Measurements from ENCODE around the gene DNM3.
"Not testable (repeated sequence)": the region's sequence is repeated elsewhere in the genome, so short reads cannot be mapped to it uniquely, and the experiment has no call there.

The DNM3 gene

DNA sequence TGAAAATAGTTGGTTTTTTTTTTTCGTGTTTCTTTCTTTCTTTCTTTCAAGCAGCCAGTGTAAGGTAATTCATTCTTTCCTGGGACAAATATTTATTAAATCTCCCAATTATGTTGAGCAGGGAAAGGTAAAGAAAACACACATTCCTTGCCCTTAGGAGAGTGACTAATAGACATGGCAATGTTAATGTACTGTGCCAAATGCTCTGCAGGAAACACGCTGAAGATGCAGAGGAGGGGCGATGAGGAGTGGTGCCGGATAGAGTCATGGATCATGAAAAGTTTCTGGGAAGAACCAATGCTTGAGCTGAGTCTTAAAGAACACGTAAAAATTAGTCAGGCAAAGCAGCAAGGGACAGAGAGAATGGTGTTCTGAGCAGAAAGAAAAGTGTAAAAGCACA lies 199.2 kb downstream of the DNM3 start:
- Histone ChIP-seq H3K27ac (no peak overlapping the region), H3K27me3 (replicated peaks) (no peaks in the 10 kb centered on the region), H3K4me3 (ENCODE audit: low read depth, low read length) (no peak overlapping the region), H3K36me3 (replicated peaks) (no peaks in the 10 kb centered on the region)
- in situ Hi-C loops (cut with HindIII; ENCODE audit: low pct_ligation_motif_present, low sequenced_read_pairs), result no loop called here
- peak; percentile 22 for DNase-seq
- TF ChIP-seq, protein P1, sequence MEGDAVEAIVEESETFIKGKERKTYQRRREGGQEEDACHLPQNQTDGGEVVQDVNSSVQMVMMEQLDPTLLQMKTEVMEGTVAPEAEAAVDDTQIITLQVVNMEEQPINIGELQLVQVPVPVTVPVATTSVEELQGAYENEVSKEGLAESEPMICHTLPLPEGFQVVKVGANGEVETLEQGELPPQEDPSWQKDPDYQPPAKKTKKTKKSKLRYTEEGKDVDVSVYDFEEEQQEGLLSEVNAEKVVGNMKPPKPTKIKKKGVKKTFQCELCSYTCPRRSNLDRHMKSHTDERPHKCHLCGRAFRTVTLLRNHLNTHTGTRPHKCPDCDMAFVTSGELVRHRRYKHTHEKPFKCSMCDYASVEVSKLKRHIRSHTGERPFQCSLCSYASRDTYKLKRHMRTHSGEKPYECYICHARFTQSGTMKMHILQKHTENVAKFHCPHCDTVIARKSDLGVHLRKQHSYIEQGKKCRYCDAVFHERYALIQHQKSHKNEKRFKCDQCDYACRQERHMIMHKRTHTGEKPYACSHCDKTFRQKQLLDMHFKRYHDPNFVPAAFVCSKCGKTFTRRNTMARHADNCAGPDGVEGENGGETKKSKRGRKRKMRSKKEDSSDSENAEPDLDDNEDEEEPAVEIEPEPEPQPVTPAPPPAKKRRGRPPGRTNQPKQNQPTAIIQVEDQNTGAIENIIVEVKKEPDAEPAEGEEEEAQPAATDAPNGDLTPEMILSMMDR (IDR thresholded peaks at IDR 0.05; ENCODE audit: low read depth, low read length, missing control alignments), result no peak

DNA sequence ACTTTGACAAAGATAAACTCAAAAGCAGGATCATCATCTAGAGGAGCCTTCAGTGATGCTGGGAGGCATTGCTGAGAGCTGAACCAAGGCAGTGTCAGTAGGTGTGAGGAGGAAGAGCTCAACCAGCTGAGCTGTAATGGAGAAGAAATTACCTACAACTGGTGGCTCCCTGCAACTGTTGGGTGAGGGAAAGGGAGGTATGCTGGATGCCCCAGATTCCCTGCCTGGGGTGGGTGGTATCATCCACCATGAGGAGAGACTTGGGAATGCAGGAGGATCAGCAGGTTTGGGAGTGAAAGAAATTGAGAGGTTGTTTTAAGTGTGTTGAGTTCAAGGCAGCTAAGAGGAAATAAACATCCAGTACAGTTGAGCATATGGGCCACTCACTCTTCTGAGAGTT lies 199.8 kb downstream of the DNM3 start:
- Histone ChIP-seq H3K27ac (no peak overlapping the region), H3K36me3 (replicated peaks) (no peaks in the 10 kb centered on the region), H3K4me3 (ENCODE audit: low read depth, low read length) (no peak overlapping the region), H3K27me3 (replicated peaks) (no peaks in the 10 kb centered on the region)
- no peak for DNase-seq
- in situ Hi-C loops (cut with HindIII; ENCODE audit: low pct_ligation_motif_present, low sequenced_read_pairs), result no loop called here
- TF ChIP-seq, protein P1 (IDR thresholded peaks at IDR 0.05; ENCODE audit: low read depth, low read length, missing control alignments), result no peak

DNA sequence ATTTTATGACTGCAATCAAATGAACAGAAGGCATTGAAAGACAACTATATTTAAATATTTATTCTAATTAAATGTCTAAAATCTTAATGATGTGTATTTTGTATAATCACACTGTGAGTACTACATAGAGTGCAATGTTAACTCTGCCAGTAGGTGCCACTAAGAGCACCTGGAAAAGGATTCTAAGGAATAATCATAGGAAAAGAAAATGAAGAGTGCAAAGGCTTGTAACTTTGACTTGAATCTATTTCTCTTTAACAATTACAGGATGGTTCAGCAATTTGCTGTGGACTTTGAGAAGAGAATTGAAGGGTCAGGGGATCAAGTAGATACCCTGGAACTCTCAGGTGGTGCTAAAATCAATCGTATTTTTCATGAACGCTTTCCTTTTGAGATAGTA lies 200.4 kb downstream of the DNM3 start:
- Histone ChIP-seq H3K36me3 (replicated peaks) (no peaks in the 10 kb centered on the region), H3K4me3 (ENCODE audit: low read depth, low read length) (no peak overlapping the region), H3K27ac (no peak overlapping the region), H3K27me3 (replicated peaks) (no peaks in the 10 kb centered on the region)
- TF ChIP-seq, protein P1 (IDR thresholded peaks at IDR 0.05; ENCODE audit: low read depth, low read length, missing control alignments), result peak; percentile 40
- in situ Hi-C loops (cut with HindIII; ENCODE audit: low pct_ligation_motif_present, low sequenced_read_pairs), result no loop called here
- DNase-seq, result no peak

DNA sequence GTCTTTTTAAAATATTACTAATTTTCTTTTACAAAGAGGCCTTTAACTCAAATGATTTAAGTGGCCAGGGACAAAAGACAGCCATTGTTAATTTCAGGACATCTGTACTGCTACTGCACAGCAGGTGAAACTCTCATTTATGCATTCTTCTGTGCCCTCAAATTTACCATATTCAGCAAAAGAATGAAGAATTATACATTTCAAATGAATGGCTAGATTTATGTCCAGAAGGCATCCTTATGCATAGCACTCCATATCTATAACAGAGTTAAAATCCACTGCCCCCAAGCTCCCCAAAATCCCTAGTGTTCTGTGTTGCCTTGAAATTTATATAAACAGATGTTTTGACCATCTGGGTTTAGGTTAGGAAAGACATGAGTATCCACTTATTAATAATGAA lies 202.6 kb downstream of the DNM3 start:
- TF ChIP-seq, protein P1 (IDR thresholded peaks at IDR 0.05; ENCODE audit: low read depth, low read length, missing control alignments), result no peak
- no peak overlapping the region for H3K4me3 ChIP-seq (ENCODE audit: low read depth, low read length)
- DNase-seq, result no peak
- no peaks in the 10 kb centered on the region for H3K36me3 ChIP-seq (replicated peaks)
- H3K27me3 ChIP-seq (replicated peaks), result no peaks in the 10 kb centered on the region
- in situ Hi-C loops (cut with HindIII; ENCODE audit: low pct_ligation_motif_present, low sequenced_read_pairs), result no loop called here
- H3K27ac ChIP-seq, result no peak overlapping the region

DNA sequence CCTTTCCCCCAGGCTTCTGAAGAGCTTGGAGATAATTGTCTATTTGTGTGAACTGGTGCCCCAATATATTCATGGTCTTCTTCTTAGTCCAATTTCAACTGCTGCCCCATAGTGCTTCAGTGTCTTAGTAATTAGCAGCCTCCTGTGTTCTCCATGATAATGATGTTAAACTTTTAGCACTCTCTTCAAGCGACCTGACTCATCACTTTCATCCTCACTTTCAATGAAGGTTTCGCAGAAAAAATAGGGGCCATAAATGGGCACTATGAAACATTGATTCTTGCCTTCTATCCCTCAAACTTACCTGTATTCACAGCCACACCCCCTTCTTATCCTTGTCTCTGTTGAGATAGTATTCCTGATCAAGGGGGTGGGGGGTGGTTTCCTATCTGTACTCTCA lies 210.6 kb downstream of the DNM3 start:
- DNase-seq, result no peak
- H3K36me3 ChIP-seq (replicated peaks), result no peaks in the 10 kb centered on the region
- H3K4me3 ChIP-seq (ENCODE audit: low read depth, low read length), result no peak overlapping the region
- H3K27me3 ChIP-seq (replicated peaks), result no peaks in the 10 kb centered on the region
- in situ Hi-C loops (cut with HindIII; ENCODE audit: low pct_ligation_motif_present, low sequenced_read_pairs), result no loop called here
- TF ChIP-seq, protein P1 (IDR thresholded peaks at IDR 0.05; ENCODE audit: low read depth, low read length, missing control alignments), result no peak
- H3K27ac ChIP-seq, result no peak overlapping the region

DNA sequence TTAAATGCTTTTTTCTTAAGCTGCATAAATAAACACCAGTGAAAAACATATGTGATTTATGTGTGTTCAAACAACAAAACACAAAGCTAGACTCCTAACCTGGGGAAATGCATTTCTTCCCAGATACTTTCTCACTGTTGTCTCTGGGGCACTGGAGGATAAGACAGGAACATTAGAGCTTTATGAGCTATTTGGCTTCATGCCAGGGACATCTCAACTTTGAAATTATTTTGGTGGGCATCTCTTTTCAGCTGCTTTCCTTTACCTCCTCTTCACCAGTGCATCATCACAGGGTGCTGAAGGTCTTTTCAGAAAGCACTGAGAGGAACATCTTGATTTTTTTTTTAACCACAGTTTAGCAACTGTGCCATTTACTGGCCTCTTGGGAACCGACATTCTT lies 212.9 kb downstream of the DNM3 start:
- DNase-seq, result no peak
- in situ Hi-C loops (cut with HindIII; ENCODE audit: low pct_ligation_motif_present, low sequenced_read_pairs), result no loop called here
- Histone ChIP-seq H3K27ac (no peak overlapping the region), H3K4me3 (ENCODE audit: low read depth, low read length) (no peak overlapping the region), H3K27me3 (replicated peaks) (no peaks in the 10 kb centered on the region), H3K36me3 (replicated peaks) (no peaks in the 10 kb centered on the region)
- TF ChIP-seq, protein P1 (IDR thresholded peaks at IDR 0.05; ENCODE audit: low read depth, low read length, missing control alignments), result no peak

DNA sequence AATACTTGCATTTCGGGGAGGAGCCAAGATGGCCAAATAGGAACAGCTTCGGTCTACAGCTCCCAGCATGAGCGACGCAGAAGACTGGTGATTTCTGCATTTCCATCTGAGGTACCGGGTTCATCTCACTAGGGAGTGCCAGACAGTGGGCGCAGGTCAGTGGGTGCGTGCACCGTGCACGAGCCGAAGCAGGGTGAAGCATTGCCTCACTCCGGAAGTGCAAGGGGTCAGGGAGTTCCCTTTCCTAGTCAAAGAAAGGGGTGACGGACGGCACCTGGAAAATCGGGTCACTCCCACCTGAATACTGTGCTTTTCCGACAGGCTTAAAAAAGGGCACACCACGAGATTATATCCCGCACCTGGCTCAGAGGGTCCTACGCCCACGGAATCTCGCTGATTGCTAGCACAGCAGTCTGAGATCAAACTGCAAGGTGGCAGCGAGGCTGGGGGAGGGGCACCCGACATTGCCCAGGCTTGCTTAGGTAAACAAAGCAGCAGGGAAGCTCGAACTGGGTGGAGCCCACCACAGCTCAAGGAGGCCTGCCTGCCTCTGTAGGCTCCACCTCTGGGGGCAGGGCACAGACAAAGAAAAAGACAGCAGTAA lies 214.6 kb downstream of the DNM3 start:
- in situ Hi-C loops (cut with HindIII; ENCODE audit: low pct_ligation_motif_present, low sequenced_read_pairs); H3K4me3 ChIP-seq (ENCODE audit: low read depth, low read length); DNase-seq; H3K36me3 ChIP-seq (replicated peaks); H3K27me3 ChIP-seq (replicated peaks); H3K27ac ChIP-seq: not testable (repeated sequence)

Measured in brain microvascular endothelial cell (primary cell).